Transverse colon (tissue), 1 donor: ENCODE measurements around the gene CLIC2.

Experiments used
- EP300 ChIP-seq: sonication (generic); formaldehyde crosslinking; IDR thresholded peaks from one replicate; pipeline ENCODE4 v1.6.1; 2017; ENCODE audit warnings: antibody characterized with exemption, low read depth
- POLR2A ChIP-seq: fragments of 450-650 bp; IDR thresholded peaks from one replicate; pipeline ENCODE4 v1.6.1; 2016; ENCODE audit warnings: antibody characterized with exemption, mild to moderate bottlenecking, moderate library complexity

DNA sequence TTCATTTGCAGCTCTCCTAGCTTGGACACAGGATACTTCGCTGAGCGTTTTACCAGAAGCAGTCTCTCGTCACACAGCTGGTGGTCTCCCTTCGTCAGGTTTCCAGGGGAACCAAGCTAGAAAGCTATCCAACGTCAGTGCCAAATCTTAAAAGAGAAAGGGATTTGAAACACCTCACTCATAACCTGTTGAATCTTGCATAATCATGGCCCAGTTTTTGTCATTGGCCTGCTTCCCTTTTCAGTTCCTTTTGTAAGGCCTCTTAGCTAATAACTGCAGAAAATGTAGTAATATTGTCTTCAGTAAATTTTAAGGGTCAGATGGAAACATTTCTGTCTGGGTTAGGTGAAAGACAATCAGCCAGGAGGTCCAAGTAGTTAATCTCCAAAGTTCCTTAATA is 92.1 kb downstream of the CLIC2 start:
- TF ChIP-seq POLR2A (no peak), EP300 (no peak)
